ENCODE data around the gene ARHGEF39.

The ARHGEF39 gene

DNA sequence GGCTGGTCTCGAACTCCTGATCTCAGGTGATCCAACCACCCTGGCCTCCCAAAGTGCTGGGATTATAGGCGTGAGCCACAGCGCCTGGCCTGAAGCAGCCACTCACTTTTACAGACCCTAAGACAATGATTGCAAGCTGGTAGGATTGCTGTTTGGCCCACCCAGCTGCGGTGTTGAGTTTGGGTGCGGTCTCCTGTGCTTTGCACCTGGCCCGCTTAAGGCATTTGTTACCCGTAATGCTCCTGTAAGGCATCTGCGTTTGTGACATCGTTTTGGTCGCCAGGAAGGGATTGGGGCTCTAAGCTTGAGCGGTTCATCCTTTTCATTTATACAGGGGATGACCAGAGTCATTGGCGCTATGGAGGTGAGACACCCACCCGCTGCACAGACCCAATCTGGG is 10.2 kb upstream of the ARHGEF39 start:
- no peak for DNase-seq (ENCODE audit: low read depth in 3 of 3)

DNA sequence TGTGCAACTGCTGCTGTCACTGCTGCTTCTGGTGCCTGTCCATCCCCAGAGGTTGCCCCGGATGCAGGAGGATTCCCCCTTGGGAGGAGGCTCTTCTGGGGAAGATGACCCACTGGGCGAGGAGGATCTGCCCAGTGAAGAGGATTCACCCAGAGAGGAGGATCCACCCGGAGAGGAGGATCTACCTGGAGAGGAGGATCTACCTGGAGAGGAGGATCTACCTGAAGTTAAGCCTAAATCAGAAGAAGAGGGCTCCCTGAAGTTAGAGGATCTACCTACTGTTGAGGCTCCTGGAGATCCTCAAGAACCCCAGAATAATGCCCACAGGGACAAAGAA is 9.0 kb upstream of the ARHGEF39 start:
- DNase-seq (ENCODE audit: low read depth in 3 of 3) = no peak

DNA sequence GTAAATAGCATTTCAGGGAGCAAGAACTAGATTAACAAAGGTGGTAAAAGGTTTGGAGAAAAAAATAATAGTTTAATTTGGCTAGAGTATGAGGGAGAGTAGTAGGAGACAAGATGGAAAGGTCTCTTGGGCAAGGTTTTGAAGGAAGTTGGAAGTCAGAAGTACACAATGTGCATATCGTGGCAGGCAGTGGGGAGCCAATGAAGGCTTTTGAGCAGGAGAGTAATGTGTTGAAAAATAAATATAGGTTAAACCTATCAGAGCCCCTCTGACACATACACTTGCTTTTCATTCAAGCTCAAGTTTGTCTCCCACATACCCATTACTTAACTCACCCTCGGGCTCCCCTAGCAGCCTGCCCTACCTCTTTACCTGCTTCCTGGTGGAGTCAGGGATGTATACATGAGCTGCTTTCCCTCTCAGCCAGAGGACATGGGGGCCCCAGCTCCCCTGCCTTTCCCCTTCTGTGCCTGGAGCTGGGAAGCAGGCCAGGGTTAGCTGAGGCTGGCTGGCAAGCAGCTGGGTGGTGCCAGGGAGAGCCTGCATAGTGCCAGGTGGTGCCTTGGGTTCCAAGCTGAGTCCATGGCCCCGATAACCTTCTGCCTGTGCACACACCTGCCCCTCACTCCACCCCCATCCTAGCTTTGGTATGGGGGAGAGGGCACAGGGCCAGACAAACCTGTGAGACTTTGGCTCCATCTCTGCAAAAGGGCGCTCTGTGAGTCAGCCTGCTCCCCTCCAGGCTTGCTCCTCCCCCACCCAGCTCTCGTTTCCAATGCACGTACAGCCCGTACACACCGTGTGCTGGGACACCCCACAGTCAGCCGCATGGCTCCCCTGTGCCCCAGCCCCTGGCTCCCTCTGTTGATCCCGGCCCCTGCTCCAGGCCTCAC is 8.4 kb upstream of the ARHGEF39 start, which contains the start of gene CA9:
Gene CA9, plus strand, starts transcription at position 797 of the 893 bp plus-strand sequence. Its CDS starts 32 bp downstream, at position 829.
- no peak for DNase-seq (ENCODE audit: low read depth in 3 of 3)

DNA sequence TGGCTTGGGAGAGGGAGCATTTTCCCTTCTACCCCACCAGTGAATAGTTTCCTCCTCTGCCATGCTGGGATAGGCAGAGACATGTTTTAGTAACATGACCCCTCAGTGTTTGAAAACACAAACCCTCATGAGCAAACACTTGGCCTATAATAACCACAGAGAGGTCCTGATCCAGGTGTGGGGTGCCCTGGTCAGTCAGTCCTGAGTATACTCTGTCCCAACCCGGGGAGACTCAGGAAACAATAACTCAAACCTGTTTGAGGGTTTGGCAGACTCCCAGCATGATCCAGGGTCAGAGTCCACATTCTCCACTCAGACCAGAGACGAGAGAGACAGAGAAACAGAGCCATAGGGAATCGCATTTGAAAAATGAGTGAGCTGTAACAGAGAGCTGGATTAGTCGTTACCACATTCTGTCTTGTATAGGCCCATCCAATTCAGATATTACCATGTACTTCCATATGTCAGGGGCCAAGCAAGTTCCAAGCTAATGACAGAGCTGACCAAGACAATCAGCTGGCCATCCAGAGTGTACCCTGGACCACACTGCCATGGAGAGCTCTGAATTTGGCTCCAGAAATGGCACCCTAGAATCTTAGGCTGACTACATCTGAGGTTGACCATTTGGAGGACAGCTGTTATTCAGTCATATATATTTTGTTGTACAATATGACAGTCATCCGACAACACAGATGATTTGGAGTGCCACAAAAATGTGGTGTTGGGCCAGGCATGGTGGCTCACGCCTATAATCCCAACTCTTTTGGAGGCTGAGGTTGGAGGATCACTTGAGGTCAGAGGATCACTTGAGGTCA is 4.5 kb upstream of the ARHGEF39 start:
- no peak for DNase-seq (ENCODE audit: low read depth in 3 of 3)

DNA sequence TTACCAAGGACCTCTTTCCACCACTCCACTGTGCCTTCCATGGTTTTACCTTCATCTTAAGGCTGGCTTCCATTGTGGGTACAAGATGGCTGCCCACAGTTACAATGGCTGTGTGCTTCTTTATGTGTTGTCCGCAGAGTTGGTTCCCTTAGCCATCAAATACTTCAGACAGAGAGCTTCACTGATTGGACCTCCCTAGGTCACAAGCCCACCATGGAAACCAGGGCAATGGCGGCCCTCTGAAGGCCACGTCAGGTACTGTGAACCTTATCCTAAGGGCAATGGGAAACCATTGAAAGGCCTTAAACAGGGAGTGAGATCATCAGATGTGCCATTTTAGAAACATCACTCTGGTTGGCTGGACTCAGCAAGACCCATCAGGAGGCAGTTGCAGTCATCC is 2.9 kb upstream of the ARHGEF39 start:
- no peak for DNase-seq (ENCODE audit: low read depth in 3 of 3)

DNA sequence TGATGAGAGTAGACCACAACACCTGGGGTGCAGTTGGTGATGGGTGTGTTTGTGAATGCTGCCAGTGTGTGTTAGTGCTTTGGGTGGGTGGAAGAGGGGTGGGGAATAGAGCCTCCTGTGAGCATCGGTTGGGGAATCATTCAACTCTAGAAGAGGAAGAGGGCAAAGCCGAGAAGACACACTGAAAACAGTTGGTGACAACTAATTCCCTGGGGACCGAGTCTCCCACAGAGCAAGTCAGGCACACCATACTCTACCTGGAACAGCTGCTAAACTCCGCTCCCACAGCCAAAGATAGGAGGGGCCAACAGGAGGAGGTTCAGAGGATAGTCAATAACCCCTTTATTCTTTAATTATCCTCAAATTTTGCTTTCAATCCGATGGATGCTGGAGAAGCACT is 1.6 kb upstream of the ARHGEF39 start:
- no peak for DNase-seq (ENCODE audit: low read depth in 3 of 3)

DNA sequence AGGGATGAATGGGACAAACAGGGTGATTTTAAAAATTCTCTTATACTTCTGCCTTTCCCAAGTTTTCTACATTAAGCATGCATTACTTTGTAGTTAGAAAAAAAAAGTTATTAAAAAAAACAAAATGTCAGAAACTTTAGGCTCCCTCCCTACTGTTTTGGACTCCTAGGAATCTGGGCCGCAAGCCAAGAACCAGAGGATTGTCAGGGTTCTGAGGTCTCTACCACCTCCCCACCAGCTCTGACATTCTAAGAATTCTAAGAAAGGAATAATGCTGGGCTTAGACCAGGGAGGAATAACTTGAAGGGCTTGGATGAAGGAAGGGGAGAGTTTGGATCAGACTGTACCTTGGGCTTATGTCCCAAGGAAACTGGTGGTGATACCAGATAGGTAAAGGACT is 1.1 kb upstream of the ARHGEF39 start:
- DNase-seq (ENCODE audit: low read depth in 3 of 3) = no peak

DNA sequence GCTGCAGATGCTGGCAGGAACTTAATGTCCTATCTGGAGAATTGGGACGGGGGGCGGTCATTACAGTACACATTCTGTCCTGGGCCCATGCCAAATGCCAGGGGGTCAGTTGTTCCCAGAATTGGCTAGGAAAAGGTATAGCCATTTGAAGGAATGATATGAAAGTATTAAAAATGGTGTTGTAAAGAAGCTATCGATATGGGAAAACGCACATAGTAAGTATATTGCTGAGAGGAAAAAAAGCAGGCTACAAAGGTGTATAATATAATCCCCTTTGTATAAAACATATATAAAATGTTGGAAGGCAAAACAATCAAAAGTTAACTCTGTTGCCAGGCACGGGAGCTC is 450 bp upstream of the ARHGEF39 start:
- DNase-seq (ENCODE audit: low read depth in 3 of 3) = no peak

DNA sequence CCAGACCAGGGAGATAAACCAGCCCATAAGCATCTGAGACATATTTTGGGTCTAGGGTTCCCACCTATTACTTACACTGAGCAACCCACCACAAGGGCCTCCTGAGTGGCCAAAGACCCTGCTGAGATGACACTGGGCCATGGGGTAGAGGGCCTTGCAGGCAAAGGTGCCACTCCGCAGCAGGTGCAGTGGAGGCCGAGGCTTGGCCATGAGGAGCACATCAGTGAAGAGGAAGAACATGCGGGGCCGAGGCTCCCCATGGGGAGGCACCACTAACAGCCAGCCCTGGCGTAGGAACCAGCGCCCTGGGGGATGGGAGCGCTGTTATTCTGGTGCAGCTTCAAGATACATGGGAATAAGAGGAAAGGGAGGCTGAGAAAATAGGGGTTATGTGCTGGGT is 2.6 kb downstream of the ARHGEF39 start:
- no peak for DNase-seq (ENCODE audit: low read depth in 3 of 3)

DNA sequence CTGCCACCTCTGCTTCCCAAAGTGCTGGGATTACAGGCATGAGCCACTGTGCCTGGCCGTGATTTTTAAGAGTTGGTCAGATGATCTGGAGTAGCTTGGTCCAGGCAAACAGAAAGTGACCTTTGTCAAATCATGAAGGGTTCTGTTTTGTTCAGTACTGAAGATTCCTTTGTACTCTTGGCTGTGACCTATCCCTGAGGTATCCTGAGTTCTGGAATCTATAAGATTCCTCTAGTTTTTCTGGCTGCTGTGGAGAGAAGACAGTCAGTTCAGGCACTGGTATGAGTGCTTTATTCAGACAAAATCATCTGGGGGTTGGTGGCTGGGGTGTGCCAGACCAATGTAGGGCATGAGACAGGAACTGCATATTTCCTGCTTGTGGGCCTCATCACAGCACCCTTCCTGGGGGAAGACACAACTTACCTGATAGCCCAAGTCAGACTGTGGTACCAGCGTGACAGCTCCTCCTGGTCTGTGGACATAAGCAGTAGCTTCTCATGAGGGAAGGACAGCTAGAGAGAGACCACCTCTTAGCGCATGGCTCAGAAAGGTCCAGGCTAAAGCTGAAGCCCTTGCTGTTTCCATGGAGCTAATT is 3.1 kb downstream of the ARHGEF39 start:
- DNase-seq (ENCODE audit: low read depth in 3 of 3) = no peak

DNA sequence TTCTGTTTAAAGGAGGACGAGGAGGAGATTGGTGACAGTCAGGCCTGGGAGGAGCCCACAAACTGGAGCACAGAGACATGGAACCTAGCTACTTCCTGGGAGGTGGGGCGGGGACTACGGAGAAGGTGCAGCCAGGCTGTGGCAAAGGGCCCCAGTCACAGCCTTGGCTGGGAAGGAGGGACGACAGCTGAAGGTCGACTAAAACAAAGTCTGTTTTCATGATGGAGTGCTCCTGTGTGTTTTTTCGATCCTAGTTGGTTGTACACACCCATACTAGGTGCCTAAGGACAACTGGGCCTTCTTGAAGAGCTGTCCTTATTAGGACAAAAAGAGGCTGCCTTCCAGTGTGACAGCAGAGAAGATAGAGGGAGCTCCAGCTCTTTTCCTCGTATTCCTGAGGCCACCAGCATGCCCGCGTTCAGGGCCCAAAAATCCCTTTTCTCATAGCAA is 4.0 kb downstream of the ARHGEF39 start:
- DNase-seq (ENCODE audit: low read depth in 3 of 3) = no peak

DNA sequence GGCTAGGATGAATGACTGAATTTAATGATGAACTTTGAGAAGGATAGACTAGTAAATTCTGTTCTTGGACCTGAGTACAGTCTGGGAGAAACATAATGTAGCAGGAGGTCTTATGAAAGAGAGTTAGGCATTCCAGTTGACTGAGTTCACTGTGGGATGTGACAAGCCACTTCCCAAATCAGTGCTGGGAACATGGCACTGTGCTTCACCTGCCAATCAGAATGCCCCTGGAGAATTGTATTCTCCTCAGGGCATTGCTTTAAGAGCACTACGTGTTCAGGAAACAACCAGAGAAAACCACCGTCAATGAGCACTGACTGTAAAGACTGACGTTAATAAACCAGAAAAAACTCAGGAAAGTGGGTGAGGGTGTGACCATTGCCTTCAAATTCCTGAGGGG is 5.7 kb downstream of the ARHGEF39 start:
- no peak for DNase-seq (ENCODE audit: low read depth in 3 of 3)

DNA sequence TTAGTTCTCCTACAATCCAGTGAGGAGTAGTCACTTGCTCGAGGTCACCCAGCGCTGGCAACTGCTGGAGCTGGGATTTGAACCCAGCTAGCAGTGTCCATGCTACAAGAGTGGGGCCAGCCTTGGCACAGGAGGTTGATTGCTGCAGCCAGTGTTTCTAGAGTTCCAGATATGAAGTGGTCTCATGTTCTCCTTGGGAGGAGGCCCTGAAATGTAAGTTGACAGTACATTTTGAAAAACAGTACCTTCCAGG is 6.1 kb downstream of the ARHGEF39 start:
- no peak for DNase-seq (ENCODE audit: low read depth in 3 of 3)

DNA sequence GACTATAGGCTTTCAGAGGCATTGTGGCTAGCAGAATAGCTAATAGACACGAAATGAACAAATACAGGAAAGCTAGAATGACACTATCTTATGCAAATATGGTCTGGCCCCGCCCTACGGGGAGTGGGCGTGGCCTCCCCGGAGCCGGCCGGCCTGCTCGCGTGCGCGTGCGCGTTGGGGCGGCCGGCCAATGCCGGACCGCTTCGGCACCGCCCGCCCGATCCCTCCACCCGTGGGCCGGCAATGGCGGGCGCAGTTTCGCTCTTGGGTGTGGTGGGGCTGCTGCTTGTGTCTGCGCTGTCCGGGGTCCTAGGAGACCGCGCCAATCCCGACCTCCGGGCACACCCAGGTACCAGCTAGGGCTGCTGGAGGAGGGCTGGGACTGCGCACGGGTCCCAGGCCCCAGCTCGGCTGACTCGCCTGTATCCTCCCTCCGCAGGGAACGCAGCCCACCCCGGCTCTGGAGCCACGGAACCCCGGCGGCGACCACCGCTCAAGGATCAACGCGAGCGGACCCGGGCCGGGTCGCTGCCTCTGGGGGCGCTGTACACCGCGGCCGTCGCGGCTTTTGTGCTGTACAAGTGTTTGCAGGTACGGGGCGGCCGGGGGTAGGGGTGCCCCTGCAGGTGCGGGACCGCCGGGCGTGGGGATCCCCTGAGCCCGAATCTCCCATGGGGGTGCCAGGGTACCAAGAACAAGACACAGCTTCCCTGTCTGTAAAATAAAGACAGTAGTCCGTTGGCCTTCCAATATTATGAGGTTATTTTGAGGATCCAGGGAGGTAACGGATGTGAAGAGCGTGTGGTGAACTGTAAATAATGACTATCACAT is 6.6 kb downstream of the ARHGEF39 start, which contains the start of gene CCDC107:
Gene CCDC107, plus strand, starts transcription at position 156 of the 831 bp plus-strand sequence. Its CDS starts 88 bp downstream, at position 244.
- DNase-seq (ENCODE audit: low read depth in 3 of 3) = peak; percentile 70 to 79 (median 72)

DNA sequence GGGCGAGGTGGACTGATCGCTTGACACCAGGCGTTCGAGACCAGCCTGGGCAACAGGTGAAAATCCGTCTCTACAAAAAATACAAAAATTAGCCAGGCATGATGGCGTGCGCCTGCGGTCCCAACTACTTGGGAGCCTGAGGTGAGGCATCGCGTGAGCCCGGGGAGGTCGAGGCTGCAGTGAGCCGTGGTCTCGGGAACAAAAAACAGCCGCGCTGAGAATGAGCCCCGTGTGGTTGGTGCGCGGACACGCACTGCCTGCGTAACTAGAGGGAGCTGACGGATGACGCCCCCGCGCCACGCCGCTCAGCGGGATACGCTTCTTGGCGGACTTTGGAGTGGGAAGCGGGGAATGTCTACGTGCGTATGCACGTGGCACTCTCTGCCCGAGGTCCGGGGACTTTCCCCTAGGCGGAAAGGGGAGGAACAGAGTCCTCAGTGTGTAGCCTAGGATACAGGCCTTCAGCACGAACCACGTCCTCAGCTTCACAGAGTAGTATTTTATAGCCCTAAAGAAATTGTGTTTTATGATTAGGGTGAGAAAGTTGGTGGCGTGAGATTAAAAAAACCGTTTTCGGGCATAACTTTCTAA is 7.4 kb downstream of the ARHGEF39 start, which contains the start of gene RMRP:
Gene RMRP, minus strand, starts transcription at position 474 of the 591 bp plus-strand sequence.
- peak; percentile 89 to 91 (median 90) for DNase-seq (ENCODE audit: low read depth in 3 of 3)

DNA sequence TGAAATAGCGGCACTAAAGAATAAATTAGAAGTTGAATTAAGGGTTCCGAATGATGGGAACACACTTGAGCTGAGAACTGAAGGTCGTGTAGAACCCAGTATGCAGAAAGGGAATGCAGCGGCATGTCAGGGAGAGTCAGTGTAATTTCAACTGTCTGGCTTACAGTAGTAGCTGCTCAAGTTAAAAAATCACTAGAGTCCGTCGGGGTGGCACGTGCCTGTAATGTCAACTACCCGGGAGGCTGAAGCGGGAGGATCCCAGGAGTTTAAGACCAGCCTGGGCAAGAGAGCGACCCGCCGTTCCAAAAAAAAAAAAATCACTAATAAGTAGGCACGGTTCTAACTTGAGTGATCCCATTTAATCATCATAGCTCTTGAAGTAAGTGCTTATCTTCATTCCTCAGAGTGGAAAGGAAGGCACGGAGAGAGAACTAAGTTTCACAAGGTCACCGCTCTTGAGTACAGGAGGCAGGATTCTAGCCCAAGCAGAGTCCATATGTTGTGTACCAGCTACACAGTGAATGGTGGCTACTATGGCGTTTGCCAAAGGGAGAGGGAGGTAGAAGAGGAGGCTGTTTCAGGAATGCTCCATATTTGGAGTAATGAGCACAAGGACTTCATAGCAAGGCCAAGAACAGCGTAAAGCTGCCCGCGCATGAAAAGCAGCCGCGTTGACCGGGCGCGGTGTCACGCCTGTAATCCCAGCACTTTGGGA is 8.0 kb downstream of the ARHGEF39 start:
- DNase-seq (ENCODE audit: low read depth in 3 of 3) = no peak

DNA sequence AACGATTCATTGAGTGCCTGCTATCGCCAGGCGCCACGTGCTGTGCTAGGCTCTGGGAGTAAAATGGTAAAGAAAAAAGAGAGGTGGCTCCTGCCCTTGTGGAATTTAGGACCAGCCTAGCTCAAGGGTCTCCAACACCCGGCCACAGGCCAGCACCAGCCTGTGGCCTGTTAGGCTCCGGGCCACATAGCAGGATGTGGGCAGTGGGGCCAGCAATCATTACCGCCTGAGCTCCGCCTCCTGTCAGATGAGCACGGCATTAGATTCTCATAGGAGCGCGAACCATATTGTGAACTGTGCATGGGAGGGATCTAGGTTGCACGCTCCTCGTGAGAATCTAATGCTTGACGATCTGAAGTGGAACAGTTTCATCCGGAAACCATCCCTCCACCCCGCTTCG is 8.6 kb downstream of the ARHGEF39 start:
- no peak for DNase-seq (ENCODE audit: low read depth in 3 of 3)

DNA sequence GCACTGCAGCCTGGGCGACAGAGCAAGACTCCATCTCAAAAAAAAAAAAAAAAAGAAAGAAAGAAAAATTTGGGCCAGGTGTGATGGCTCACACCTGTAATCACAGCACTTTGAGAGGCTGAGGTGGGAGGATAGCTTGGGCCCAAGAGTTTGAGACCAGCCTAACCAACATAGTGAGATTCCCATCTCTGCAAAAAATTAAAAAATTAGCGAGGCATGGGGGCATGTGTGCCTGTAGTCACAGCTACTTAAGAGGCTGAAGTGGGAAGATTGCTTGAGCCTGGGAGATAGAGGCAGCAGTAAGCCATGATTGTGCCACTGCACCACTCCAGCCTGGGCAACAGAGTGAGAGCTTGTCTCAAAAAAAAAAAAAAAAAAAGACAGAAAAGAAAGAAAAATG is 11.4 kb downstream of the ARHGEF39 start:
- DNase-seq (ENCODE audit: low read depth in 3 of 3) = no peak

DNA sequence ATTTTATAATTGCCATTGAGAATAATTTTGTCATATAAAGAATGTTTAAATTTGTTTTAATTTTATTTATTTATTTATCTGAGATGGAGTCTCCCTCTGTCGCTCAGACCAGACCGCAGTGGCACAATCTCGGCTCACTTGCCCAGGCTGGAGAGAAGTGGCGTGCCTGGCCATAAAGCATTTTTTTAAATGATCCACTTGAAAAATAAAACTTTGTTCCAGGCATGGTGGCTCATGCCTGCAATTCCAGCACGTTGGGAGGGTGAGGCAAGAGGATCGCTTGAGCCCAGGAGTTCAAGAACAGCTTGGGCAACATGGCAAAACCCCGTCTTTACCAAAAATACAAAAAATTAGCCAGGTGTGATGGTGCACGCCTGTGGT is 12.2 kb downstream of the ARHGEF39 start:
- DNase-seq (ENCODE audit: low read depth in 3 of 3) = no peak

DNA sequence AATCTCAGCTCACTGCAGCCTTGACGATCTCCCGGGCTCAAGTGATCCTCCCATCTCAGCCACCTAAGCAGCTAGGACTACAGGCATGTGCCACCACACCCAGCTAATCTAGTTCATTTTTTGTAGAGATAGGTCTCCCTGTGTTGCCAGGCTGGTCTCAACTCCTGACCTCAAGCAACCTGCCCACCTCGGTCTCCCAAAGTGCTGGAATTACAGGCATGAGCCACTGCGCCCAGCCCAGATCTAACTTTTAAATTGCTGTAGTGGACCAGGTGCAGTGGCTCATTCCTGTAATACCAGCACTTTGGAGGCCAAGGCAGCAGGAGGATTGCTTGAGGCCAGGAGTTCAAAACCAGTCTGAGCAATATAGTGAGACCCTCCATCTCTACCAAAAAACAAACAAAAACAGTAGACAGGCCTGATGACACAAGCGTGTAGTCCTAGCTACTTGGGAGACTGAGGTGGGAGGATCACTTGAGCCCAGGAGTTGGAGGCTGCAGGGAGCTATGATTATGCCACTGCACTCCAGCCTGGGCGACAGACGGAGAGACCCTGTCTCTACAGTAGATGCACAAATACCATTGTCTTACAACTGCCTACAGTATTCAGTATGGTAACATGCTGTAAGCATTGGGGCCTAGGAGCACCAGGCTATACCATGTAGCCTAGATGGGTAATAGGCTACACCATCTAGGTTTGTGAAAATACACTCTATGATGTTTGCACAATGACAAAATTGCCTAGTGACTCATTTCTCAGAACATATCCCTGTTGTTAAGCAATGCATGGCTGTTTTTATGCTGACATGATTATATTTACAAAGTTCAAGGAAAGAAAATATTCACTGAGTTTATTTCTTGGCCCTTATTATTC is 12.8 kb downstream of the ARHGEF39 start:
- no peak for DNase-seq (ENCODE audit: low read depth in 3 of 3)

All from stimulated activated CD4-positive, alpha-beta T cell treated with anti-CD3 and anti-CD28 coated beads, TNF-alpha, amount 100 ng/mL, for 4 hours (primary cell).